Measurements from ENCODE around the gene SNRK. TPM values are rescaled to one million over a fixed set of nuclear protein-coding genes. Genes with fewer than 3 reads are reported as not detected.

SNRK gene
- total RNA-seq, 1 donor from 2014 or later = 108 TPM

- DNase-seq (ENCODE audit: low read depth in 2 of 2) = no peak
Observed at GRCh38 chr3:43309372-43310305, 23.3 kb downstream of the SNRK start.

- peak in 1 of 2 donors; percentile 32 for DNase-seq (ENCODE audit: low read depth in 2 of 2)
Observed at GRCh38 chr3:43316783-43317460, 30.6 kb downstream of the SNRK start.

GRCh38 chr3:43317461-43318316 lies 31.3 kb downstream of the SNRK start:
- DNase-seq (ENCODE audit: low read depth in 2 of 2) = peak; percentile 43 to 64

DNA sequence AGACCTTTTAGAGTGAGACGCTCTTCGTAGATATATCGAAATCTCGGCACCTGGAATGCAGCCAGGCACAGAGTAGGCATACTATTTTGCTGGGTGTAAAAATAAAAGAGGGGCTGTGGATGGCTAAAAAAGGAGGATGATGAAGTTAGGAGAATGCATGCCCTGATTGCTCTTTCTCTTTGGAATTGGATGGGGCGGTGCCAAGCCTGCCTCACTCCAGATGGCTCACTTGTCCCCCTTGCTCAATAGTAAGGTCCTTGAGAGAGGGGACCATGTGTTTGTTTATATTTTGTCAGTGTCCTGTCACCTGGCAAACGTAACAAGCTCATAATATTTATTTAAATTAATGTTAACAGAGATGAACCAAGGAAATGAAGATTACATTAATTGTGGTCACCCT lies 33.0 kb downstream of the SNRK start:
- no peak for DNase-seq (ENCODE audit: low read depth in 2 of 2)

GRCh38 chr3:43319794-43320193 lies 33.5 kb downstream of the SNRK start:
- no peak for DNase-seq (ENCODE audit: low read depth in 2 of 2)

- DNase-seq (ENCODE audit: low read depth in 2 of 2) = no peak
Observed at GRCh38 chr3:43320288-43320687, 33.9 kb downstream of the SNRK start.

GRCh38 chr3:43323541-43323940 lies 37.2 kb downstream of the SNRK start:
- DNase-seq (ENCODE audit: low read depth in 2 of 2) = no peak

DNA sequence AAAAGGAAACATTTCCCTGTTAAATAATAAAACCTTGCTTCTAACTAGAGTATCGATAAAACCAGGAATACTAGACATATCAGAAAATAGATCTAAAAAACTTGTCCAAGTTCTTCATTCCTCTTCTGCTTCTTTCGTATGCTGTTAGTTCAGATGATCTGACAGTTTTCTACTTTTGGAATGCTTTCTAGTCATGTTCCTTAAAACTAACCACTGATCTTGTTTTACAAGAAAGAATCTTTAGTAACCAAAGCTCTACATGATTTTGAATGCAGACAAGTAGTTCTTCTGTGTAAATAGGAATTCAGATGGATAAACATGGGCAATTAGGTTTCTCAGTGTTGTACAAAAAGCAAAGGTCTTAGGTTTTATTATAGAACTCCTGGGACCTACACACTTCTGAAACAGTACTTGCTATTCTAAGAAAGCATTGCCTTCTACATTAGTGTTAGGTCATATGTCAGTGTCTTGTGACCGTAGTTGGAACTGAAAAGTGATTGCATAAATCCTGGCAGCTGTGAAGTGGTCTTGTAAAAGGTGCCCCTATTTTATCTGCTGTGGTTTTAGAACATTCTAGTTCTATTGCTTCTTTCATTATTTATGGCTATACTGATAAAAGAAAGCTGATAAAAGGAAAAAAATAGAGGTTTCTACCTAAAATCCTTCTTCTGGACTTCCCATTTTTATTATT lies 40.7 kb downstream of the SNRK start:
- DNase-seq (ENCODE audit: low read depth in 2 of 2) = no peak

GRCh38 chr3:43327582-43327979 lies 41.2 kb downstream of the SNRK start:
- DNase-seq (ENCODE audit: low read depth in 2 of 2) = no peak

DNA sequence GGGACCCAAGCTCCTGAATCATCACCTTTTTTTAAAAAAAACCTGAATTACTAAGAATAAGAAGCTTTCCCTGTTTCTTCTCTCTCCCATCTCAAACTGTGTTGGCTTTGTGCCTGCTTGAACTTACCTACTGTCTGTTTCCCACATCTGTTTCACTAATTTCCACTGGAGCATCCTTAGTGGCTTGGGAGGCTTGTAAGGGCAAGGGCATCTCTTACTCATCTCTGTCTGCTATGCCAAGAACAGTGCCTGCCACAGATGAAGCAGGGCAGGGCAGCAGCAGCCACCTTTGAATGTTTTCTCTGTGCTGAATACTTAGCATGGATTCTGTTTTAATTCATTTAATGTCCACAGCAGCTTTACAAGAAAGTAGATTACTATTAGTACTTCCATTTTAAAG lies 42.3 kb downstream of the SNRK start:
- no peak for DNase-seq (ENCODE audit: low read depth in 2 of 2)

DNA sequence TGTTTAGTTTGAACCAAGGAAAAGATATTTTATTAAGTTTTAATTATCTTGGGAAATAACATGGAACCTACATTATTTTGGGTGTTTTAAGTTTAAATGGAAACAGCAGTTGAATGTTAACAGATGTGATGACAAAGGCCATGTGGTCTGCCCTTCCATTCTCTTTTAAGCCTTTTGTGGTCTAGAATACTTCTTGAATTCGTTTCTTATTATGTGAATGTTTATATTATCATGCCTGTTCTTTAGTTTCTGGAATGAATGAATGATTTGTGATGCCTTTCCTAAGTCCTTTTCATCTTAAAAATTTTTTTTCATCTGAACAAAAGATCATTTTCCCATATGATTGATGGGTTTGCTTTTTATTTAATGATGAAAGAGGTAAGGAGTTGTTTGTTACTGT lies 44.6 kb downstream of the SNRK start:
- no peak for DNase-seq (ENCODE audit: low read depth in 2 of 2)

- no peak for DNase-seq (ENCODE audit: low read depth in 2 of 2)
Observed at GRCh38 chr3:43331381-43331780, 45.0 kb downstream of the SNRK start.

- DNase-seq (ENCODE audit: low read depth in 2 of 2) = no peak
Observed at GRCh38 chr3:43334976-43335375, 48.6 kb downstream of the SNRK start.

DNA sequence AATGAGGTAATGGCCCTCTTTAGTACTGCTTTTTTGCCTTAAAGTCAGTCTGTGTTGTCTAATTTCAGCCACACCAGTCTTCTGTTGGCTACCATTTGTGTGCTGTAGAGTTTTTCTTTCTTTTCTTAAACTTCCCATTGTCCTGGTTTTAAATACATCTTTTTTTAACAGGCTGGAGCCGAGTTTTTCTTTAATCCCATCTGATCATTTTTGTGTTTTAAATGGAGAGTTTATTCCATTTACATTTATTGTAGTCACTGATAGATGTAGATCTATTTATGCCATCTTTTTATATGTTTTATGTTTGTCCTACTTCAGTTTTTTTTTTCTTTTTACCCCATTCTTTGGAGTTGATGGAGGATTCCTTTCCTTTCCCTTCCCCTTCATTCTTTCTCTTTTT lies 49.5 kb downstream of the SNRK start:
- DNase-seq (ENCODE audit: low read depth in 2 of 2) = no peak

DNA sequence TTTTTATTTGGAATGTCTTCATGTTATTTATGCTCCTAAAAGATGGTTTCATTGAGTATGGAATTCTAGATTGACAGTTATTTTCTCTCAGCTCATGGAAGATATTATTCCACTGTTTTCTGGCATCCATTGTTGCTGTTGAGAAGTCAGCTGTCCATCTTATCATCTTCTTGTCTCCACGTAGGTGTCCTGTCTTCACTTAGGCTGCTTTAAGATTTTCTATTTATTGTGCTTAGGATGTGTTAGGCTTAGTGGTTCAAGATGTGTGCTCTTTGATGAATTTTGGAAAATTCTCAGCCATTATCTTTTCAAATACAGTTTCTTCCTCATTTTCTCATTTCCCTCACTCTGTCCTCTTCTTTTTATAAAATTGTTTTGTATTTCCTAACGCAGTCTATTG lies 52.0 kb downstream of the SNRK start:
- peak in 1 of 2 donors; percentile 12 for DNase-seq (ENCODE audit: low read depth in 2 of 2)

- no peak for DNase-seq (ENCODE audit: low read depth in 2 of 2)
Observed at GRCh38 chr3:43340403-43340802, 54.1 kb downstream of the SNRK start.

GRCh38 chr3:43341788-43342187 lies 55.4 kb downstream of the SNRK start:
- no peak for DNase-seq (ENCODE audit: low read depth in 2 of 2)

DNA sequence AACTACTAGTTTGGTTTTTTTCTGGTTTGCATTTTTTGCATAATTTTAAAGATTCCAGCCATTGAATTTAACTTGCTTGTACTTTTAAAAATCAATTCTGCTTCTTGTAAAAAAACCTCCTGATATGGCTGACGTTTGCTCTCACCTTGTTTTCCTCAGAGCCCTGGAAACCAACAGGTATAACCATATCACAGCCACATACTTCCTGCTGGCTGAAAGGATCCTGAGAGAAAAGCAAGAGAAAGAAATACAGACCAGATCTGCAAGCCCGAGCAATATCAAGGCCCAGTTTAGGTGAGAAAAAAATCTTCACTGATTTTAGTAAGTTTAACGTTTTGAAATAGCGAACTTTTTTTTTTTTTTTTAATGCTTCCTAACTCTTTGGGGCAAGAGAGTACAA lies 56.8 kb downstream of the SNRK start:
- DNase-seq (ENCODE audit: low read depth in 2 of 2) = no peak

DNA sequence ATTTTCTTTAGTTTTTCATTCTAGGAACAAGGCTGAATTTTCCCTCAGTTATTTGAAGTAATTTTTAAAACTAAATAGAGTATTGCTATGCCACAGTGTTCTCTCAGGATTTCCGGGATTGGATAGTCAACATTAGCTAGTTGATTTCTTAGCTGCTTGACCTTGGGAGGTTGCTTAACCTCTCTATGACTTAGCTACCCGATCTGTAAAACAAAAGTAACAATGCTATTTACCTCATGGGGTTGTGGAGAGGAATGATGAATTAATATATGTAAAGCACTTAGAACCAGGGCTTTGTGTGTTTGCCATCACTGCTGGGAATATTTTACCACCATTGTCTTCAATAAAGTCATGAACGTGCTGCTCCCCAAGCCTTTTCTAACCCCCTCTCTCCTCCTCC lies 57.5 kb downstream of the SNRK start:
- DNase-seq (ENCODE audit: low read depth in 2 of 2) = peak in 1 of 2 donors; percentile 45

GRCh38 chr3:43344520-43344919 lies 58.2 kb downstream of the SNRK start:
- DNase-seq (ENCODE audit: low read depth in 2 of 2) = no peak

DNA sequence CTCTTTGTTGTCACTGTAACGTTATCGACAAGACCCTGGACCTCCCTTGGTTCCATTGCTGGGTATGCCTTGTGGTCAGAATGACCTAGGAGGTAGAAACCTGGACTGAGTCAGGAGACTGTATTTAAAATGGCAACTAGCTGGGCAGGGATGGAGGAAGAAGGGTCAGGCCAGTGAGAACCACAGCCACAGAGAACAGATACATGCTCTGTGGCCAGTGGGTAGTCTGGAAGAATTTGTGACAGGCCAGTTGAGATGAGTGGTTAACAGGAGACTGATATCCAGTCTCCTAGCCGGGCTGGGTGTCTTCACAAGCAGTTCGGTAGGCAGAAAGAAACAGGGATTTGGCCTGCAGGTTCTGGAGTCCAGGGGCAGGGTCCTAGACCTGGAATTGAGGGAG lies 58.9 kb downstream of the SNRK start:
- no peak for DNase-seq (ENCODE audit: low read depth in 2 of 2)
